HepG2 (cell line): ENCODE measurements around the gene WIPF2. TPM values are rescaled to one million over a fixed set of nuclear protein-coding genes. Genes with fewer than 3 reads are reported as not detected.

ENCODE experiments used
- BCL6 ChIP-seq: IDR thresholded peaks from 2 replicates; pipeline ENCODE4 v1.6.1; 2016; ENCODE audit warnings: missing genetic modification reagents, missing compliant biosample characterization
- BRD4 ChIP-seq: sonication (generic); formaldehyde crosslinking; IDR thresholded peaks from 2 replicates; pipeline ENCODE4 v1.4.0; 2020; ENCODE audit warnings: missing genetic modification reagents
- HNRNPK ChIP-seq: fragments of 200-400 bp; formaldehyde crosslinking; IDR thresholded peaks from 2 replicates; pipeline ENCODE4 v1.6.1; 2018; ENCODE audit warnings: low read length, low read depth, moderate library complexity, mild to moderate bottlenecking; ENCODE audit not compliant: poor library complexity, severe bottlenecking
- KAT8 ChIP-seq: IDR thresholded peaks from 2 replicates; pipeline ENCODE4 v1.6.1; 2016; ENCODE audit warnings: missing genetic modification reagents, missing compliant biosample characterization
- NR1H2 ChIP-seq: sonication (generic); formaldehyde crosslinking; IDR thresholded peaks from 2 replicates; pipeline ENCODE4 v1.8.1; 2022; ENCODE audit warnings: low read depth, missing genetic modification reagents, borderline replicate concordance
- ONECUT2 ChIP-seq: sonication (generic); formaldehyde crosslinking; IDR thresholded peaks from 2 replicates; pipeline ENCODE4 v1.4.0; 2020; ENCODE audit warnings: missing genetic modification reagents
- PHF20 ChIP-seq: sonication (generic); formaldehyde crosslinking; IDR thresholded peaks from 2 replicates; pipeline ENCODE4 v1.5.0; 2020; ENCODE audit warnings: mild to moderate bottlenecking, missing genetic modification reagents
- ZNF180 ChIP-seq: sonication (generic); formaldehyde crosslinking; IDR thresholded peaks from 2 replicates; pipeline ENCODE4 v1.4.0; 2020; ENCODE audit warnings: low read depth, missing genetic modification reagents, borderline replicate concordance
- ZNF234 ChIP-seq: sonication (generic); formaldehyde crosslinking; conservative IDR thresholded peaks from 2 replicates; pipeline ENCODE4 v1.5.1; 2020; ENCODE audit warnings: mild to moderate bottlenecking, missing genetic modification reagents
- polyA plus RNA-seq, 8 experiments: library from polyadenylated mRNA; depleted of rRNA in 3 of 8; stranded (reverse) in 7 of 8; unstranded in 1 of 8; fragments of >200 nt; fragmentation: Illumina TruSeq in 4 of 8; extraction: Trizol in 4 of 8; gene quantifications; 2 replicates each; pipeline versions ENCODE4 v1.2.1 to v1.2.3, GENCODE V29; 2011 to 2016; ENCODE audit warnings: low read depth in 4 of 8, missing spikeins in 1 of 8, mixed read lengths in 1 of 8; ENCODE audit not compliant: insufficient read depth in 1 of 8
- total RNA-seq, 5 experiments: library from RNA; depleted of rRNA; stranded (reverse); fragments of >200 nt; fragmentation: Illumina TruSeq; extraction: Trizol; gene quantifications; 2 replicates each; pipeline ENCODE4 v1.2.3, GENCODE V29; 2016; ENCODE audit warnings: low read depth in 1 of 5
- TF ChIP-seq, protein P1 (sequence below): sonication (generic); formaldehyde crosslinking; IDR thresholded peaks from 2 replicates; pipeline ENCODE4 v1.4.0; 2020; ENCODE audit warnings: low read depth, mild to moderate bottlenecking, missing genetic modification reagents
- TF ChIP-seq, protein P2 (sequence below), 2 experiments: fragments of 450-650 bp in 1 of 2; sonication (generic) in 1 of 2; formaldehyde crosslinking in 1 of 2; IDR thresholded peaks; 2 replicates each; pipeline versions ENCODE4 v1.6.1 to v1.8.0; 2016 to 2022; ENCODE audit warnings: antibody characterized with exemption in 1 of 2, mild to moderate bottlenecking in 1 of 2, missing genetic modification reagents in 1 of 2
- TF ChIP-seq, protein P3 (sequence below): sonication (generic); formaldehyde crosslinking; IDR thresholded peaks from 2 replicates; pipeline ENCODE4 v1.4.0; 2020; ENCODE audit warnings: missing genetic modification reagents
- TF ChIP-seq, protein P4 (sequence below): sonication (generic); formaldehyde crosslinking; IDR thresholded peaks from 2 replicates; pipeline ENCODE4 v1.4.0; 2020; ENCODE audit warnings: missing genetic modification reagents

Gene WIPF2
- total and polyA plus RNA-seq, 2 of the 13 experiments (the other 11 are each of a cell fraction or from before 2014, with no cell fraction given), result 7.2 to 10.8 TPM

DNA sequence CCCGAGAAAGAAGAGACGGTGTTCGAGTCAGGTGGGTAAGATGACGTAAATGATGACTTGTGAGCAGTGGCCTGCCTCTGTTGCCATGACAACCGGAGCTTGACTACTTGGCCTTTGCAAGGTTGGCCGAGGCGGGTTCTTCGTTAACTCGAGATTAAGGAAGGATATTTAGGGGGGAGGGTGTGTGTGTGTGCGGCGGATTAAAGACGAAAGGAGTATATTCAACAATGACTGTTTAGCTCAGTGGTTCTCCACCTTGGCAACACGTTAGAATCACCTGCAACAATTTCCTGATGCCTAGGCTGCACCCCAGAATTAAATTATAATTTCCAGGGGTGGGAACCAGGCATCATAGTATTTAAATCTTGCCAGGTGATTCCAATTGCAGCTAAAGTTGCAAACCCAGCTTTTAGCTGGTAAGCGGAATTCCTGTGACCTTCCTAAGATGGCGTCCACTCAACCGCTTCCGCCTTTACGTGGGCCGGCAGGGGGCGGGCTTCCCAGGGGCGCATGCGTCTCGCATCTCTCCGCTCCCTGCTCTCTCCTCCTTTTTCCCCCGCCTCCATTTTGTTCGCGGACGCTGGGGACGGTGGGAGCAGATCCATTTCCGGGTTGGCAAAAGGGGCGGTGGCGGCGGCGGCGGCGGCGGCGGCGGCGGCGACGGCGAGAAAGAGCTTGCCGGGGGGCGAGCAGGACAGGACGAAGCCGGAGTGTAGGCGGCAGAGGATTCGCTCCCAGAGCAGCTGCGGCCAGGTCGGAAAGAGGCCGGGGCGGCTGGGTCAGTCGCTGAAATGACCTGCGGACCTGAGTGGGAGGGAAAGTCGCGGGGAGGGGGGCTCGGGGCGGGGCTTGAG is at the start of gene WIPF2 (continued):
- TF ChIP-seq, protein P1, sequence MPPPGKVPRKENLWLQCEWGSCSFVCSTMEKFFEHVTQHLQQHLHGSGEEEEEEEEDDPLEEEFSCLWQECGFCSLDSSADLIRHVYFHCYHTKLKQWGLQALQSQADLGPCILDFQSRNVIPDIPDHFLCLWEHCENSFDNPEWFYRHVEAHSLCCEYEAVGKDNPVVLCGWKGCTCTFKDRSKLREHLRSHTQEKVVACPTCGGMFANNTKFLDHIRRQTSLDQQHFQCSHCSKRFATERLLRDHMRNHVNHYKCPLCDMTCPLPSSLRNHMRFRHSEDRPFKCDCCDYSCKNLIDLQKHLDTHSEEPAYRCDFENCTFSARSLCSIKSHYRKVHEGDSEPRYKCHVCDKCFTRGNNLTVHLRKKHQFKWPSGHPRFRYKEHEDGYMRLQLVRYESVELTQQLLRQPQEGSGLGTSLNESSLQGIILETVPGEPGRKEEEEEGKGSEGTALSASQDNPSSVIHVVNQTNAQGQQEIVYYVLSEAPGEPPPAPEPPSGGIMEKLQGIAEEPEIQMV (CRISPR knock-in tag), result peak; percentile 99
- TF ChIP-seq HNRNPK (peak; percentile 56), NR1H2 (CRISPR knock-in tag) (no peak), ZNF180 (CRISPR knock-in tag) (no peak), BCL6 (no peak), ZNF234 (CRISPR knock-in tag) (no peak), BRD4 (no peak), ONECUT2 (CRISPR knock-in tag) (no peak), PHF20 (peak; percentile 89), KAT8 (CRISPR knock-in tag) (peak; percentile 97)
- TF ChIP-seq, protein P2, sequence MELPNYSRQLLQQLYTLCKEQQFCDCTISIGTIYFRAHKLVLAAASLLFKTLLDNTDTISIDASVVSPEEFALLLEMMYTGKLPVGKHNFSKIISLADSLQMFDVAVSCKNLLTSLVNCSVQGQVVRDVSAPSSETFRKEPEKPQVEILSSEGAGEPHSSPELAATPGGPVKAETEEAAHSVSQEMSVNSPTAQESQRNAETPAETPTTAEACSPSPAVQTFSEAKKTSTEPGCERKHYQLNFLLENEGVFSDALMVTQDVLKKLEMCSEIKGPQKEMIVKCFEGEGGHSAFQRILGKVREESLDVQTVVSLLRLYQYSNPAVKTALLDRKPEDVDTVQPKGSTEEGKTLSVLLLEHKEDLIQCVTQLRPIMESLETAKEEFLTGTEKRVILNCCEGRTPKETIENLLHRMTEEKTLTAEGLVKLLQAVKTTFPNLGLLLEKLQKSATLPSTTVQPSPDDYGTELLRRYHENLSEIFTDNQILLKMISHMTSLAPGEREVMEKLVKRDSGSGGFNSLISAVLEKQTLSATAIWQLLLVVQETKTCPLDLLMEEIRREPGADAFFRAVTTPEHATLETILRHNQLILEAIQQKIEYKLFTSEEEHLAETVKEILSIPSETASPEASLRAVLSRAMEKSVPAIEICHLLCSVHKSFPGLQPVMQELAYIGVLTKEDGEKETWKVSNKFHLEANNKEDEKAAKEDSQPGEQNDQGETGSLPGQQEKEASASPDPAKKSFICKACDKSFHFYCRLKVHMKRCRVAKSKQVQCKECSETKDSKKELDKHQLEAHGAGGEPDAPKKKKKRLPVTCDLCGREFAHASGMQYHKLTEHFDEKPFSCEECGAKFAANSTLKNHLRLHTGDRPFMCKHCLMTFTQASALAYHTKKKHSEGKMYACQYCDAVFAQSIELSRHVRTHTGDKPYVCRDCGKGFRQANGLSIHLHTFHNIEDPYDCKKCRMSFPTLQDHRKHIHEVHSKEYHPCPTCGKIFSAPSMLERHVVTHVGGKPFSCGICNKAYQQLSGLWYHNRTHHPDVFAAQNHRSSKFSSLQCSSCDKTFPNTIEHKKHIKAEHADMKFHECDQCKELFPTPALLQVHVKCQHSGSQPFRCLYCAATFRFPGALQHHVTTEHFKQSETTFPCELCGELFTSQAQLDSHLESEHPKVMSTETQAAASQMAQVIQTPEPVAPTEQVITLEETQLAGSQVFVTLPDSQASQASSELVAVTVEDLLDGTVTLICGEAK (IDR thresholded peaks at IDR 0.05), result no peak
- TF ChIP-seq, protein P2 (CRISPR knock-in tag; IDR thresholded peaks at IDR 0.05), result no peak; the same call in none of the 2 replicates
- TF ChIP-seq, protein P3, sequence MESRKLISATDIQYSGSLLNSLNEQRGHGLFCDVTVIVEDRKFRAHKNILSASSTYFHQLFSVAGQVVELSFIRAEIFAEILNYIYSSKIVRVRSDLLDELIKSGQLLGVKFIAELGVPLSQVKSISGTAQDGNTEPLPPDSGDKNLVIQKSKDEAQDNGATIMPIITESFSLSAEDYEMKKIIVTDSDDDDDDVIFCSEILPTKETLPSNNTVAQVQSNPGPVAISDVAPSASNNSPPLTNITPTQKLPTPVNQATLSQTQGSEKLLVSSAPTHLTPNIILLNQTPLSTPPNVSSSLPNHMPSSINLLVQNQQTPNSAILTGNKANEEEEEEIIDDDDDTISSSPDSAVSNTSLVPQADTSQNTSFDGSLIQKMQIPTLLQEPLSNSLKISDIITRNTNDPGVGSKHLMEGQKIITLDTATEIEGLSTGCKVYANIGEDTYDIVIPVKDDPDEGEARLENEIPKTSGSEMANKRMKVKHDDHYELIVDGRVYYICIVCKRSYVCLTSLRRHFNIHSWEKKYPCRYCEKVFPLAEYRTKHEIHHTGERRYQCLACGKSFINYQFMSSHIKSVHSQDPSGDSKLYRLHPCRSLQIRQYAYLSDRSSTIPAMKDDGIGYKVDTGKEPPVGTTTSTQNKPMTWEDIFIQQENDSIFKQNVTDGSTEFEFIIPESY, result no peak
- TF ChIP-seq, protein P4, sequence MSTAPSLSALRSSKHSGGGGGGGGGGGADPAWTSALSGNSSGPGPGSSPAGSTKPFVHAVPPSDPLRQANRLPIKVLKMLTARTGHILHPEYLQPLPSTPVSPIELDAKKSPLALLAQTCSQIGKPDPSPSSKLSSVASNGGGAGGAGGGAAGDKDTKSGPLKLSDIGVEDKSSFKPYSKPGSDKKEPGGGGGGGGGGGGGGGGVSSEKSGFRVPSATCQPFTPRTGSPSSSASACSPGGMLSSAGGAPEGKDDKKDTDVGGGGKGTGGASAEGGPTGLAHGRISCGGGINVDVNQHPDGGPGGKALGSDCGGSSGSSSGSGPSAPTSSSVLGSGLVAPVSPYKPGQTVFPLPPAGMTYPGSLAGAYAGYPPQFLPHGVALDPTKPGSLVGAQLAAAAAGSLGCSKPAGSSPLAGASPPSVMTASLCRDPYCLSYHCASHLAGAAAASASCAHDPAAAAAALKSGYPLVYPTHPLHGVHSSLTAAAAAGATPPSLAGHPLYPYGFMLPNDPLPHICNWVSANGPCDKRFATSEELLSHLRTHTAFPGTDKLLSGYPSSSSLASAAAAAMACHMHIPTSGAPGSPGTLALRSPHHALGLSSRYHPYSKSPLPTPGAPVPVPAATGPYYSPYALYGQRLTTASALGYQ (CRISPR knock-in tag), result no peak
